ENCODE data around the gene INO80E. TPM values are rescaled to one million over a fixed set of nuclear protein-coding genes. Genes with fewer than 3 reads are reported as not detected.
A peak's percentile ranks its signal among the peaks of the same experiment; 100 is the strongest.

INO80E gene
- total and polyA plus RNA-seq, 12 donors, result 23.2 to 80.4 (median 31.1) TPM

- Histone ChIP-seq H3K4me3 (peak within 1 kb of the TSS; percentile 55 to 97 (median 82)), H3K9me3 (no peaks in the 10 kb centered on the region), H3K27ac (peak within 1 kb of the TSS; percentile 87 to 99 (median 96)), H3K36me3 (peaks cover 0 to 63% (median 22%) of the 10 kb centered on the region in 9 donors), H3K27me3 (no peaks in the 10 kb centered on the region), H3K4me1 (peaks cover 7 to 40% (median 28%) of the 10 kb centered on the region in 9 donors)
- peak; percentile 90 for DNase-seq
- 0% methylated on average over 53 of the region's 53 CpGs for WGBS, 2 donors
- intact Hi-C loops (cut with DNase I), result loop anchor here in 6 of 10 donors (1.0 to 10.0 kb wide), 8 partner anchors 15 to 181 kb away; partner anchors contain the start of genes TMEM219 (in 3 of the 6), CDIPT (in 1 of the 6), KCTD13 (in 1 of the 6) and PAGR1 (in 1 of the 6)
- ATAC-seq, result peak; percentile 73 to 92 (median 84)
- TF ChIP-seq CTCF (IDR thresholded peaks at IDR 0.05), result no peak
Measured at GRCh38 chr16:29995324-29995910, 624 bp upstream of the INO80E start, which contains the start of gene HIRIP3. Gene HIRIP3 (minus strand): TSS chr16:29995617. CDS start chr16:29995605, 12 bp downstream.

- ATAC-seq (no peak), DNase-seq (no peak)
- WGBS, 2 donors, result 24% methylated on average over 9 of the region's 9 CpGs
- peak overlapping the region in 8 of 10 donors; percentile 92 to 99 (median 97) for H3K27ac ChIP-seq
- peaks cover 7 to 40% (median 28%) of the 10 kb centered on the region in 9 donors for H3K4me1 ChIP-seq
- H3K36me3 ChIP-seq, result peaks cover 0 to 63% (median 10%) of the 10 kb centered on the region in 9 donors
- peak overlapping the region; percentile 30 to 97 (median 82) for H3K4me3 ChIP-seq
- intact Hi-C loops (cut with DNase I), result loop anchor here in 4 of 10 donors (5.0 to 10.0 kb wide), 4 partner anchors 35 to 182 kb away; partner anchors contain the start of genes TMEM219 (in 3 of the 4), CDIPT (in 1 of the 4), KCTD13 (in 1 of the 4) and PAGR1 (in 1 of the 4)
- H3K9me3 ChIP-seq, result no peaks in the 10 kb centered on the region
- TF ChIP-seq CTCF (IDR thresholded peaks at IDR 0.05), result no peak
- no peaks in the 10 kb centered on the region for H3K27me3 ChIP-seq
Measured at GRCh38 chr16:29996766-29997250, 767 bp downstream of the INO80E start.

GRCh38 chr16:29999605-30000004, 3.6 kb downstream of the INO80E start:
- peaks cover 6 to 24% (median 17%) of the 10 kb centered on the region in 9 donors for H3K4me1 ChIP-seq
- no peak for TF ChIP-seq CTCF (IDR thresholded peaks at IDR 0.05)
- ATAC-seq (no peak), DNase-seq (no peak)
- H3K36me3 ChIP-seq, result peaks cover 0 to 64% (median 4%) of the 10 kb centered on the region in 9 donors
- H3K27ac ChIP-seq, result no peak overlapping the region
- intact Hi-C loops (cut with DNase I), result loop anchor here in 8 of 10 donors (5.0 to 10.0 kb wide), 6 partner anchors 37 to 295 kb away; partner anchors contain the start of genes CDIPT (in 4 of the 8), KCTD13 (in 4 of the 8), TMEM219 (in 3 of the 8) and PAGR1 (in 1 of the 8)
- no peak overlapping the region for H3K4me3 ChIP-seq
- no peaks in the 10 kb centered on the region for H3K27me3 ChIP-seq
- 90 to 93% methylated on average over 6 of the region's 6 CpGs for WGBS, 2 donors
- H3K9me3 ChIP-seq, result no peaks in the 10 kb centered on the region
